Measurements from ENCODE around the gene ACTG1.

Gene ACTG1

GRCh38 chr17:81545160-81545949, 32.8 kb upstream of the ACTG1 start:
- DNase-seq (ENCODE audit: low read depth) = no peak

GRCh38 chr17:81544281-81544974, 31.8 kb upstream of the ACTG1 start:
- no peak for DNase-seq (ENCODE audit: low read depth)

- DNase-seq (ENCODE audit: low read depth) = no peak
Measured at GRCh38 chr17:81543756-81544155, 31.2 kb upstream of the ACTG1 start.

GRCh38 chr17:81543339-81543675, 30.7 kb upstream of the ACTG1 start:
- no peak for DNase-seq (ENCODE audit: low read depth)

- no peak for DNase-seq (ENCODE audit: low read depth)
Measured at GRCh38 chr17:81542431-81543338, 30.1 kb upstream of the ACTG1 start.

GRCh38 chr17:81541123-81541522, 28.5 kb upstream of the ACTG1 start:
- no peak for DNase-seq (ENCODE audit: low read depth)

GRCh38 chr17:81540676-81541027, 28.1 kb upstream of the ACTG1 start:
- no peak for DNase-seq (ENCODE audit: low read depth)

GRCh38 chr17:81539961-81540675, 27.5 kb upstream of the ACTG1 start:
- DNase-seq (ENCODE audit: low read depth) = no peak

- DNase-seq (ENCODE audit: low read depth) = no peak
Measured at GRCh38 chr17:81539571-81539900, 26.9 kb upstream of the ACTG1 start.

GRCh38 chr17:81538651-81539570, 26.3 kb upstream of the ACTG1 start:
- DNase-seq (ENCODE audit: low read depth) = no peak

- no peak for DNase-seq (ENCODE audit: low read depth)
Measured at GRCh38 chr17:81537856-81538555, 25.4 kb upstream of the ACTG1 start.

- DNase-seq (ENCODE audit: low read depth) = no peak
Measured at GRCh38 chr17:81537343-81537855, 24.8 kb upstream of the ACTG1 start.

GRCh38 chr17:81536299-81537290, 24.0 kb upstream of the ACTG1 start:
- DNase-seq (ENCODE audit: low read depth) = no peak

GRCh38 chr17:81535480-81536298, 23.1 kb upstream of the ACTG1 start:
- DNase-seq (ENCODE audit: low read depth) = no peak

GRCh38 chr17:81535007-81535328, 22.4 kb upstream of the ACTG1 start:
- no peak for DNase-seq (ENCODE audit: low read depth)

- DNase-seq (ENCODE audit: low read depth) = no peak
Measured at GRCh38 chr17:81534157-81535006, 21.8 kb upstream of the ACTG1 start.

Measured in non-pigmented ciliary epithelial cell (primary cell).